Trophoblast cell (in vitro differentiated cells and primary cell): ENCODE measurements around the gene CCNL2.

Experiments
- DNase-seq, 2 donors: peaks; one replicate each; pipeline ENCODE4 v3.0.0-alpha.2; 2016
- H2AFZ ChIP-seq: 2 replicates; pipeline ENCODE4 v1.6.1; 2013; ENCODE audit warnings: low read length, moderate library complexity, mild to moderate bottlenecking; ENCODE audit not compliant: insufficient read depth, poor library complexity
- H2AK5ac ChIP-seq: 2 replicates; pipeline ENCODE4 v1.6.1; 2013; ENCODE audit warnings: mild to moderate bottlenecking, low read length
- H2BK120ac ChIP-seq: 2 replicates; pipeline ENCODE4 v1.6.1; 2013; ENCODE audit warnings: low read length, mild to moderate bottlenecking, moderate library complexity; ENCODE audit not compliant: insufficient read depth, poor library complexity
- H2BK12ac ChIP-seq: 2 replicates; pipeline ENCODE4 v1.6.1; 2013; ENCODE audit warnings: mild to moderate bottlenecking, low read length, moderate library complexity
- H2BK5ac ChIP-seq: 2 replicates; pipeline ENCODE4 v1.6.1; 2013; ENCODE audit warnings: low read length, low read depth, moderate library complexity, mild to moderate bottlenecking; ENCODE audit not compliant: poor library complexity
- H3K14ac ChIP-seq: 2 replicates; pipeline ENCODE4 v1.6.1; 2013; ENCODE audit warnings: mild to moderate bottlenecking, low read length
- H3K18ac ChIP-seq: 2 replicates; pipeline ENCODE4 v1.6.1; 2013; ENCODE audit warnings: mild to moderate bottlenecking, low read length
- H3K23ac ChIP-seq: 2 replicates; pipeline ENCODE4 v1.6.1; 2013; ENCODE audit warnings: low read length
- H3K27ac ChIP-seq: 2 replicates; pipeline ENCODE4 v1.5.1; 2013; ENCODE audit warnings: low read depth, mild to moderate bottlenecking, inconsistent platforms, low read length, moderate library complexity
- H3K27me3 ChIP-seq: 2 replicates; pipeline ENCODE4 v1.6.1; 2013; ENCODE audit warnings: inconsistent platforms, mild to moderate bottlenecking, low read length, moderate library complexity; ENCODE audit not compliant: insufficient read depth
- H3K36me3 ChIP-seq, 2 experiments: 1 replicate in 1 of 2; 2 replicates in 1 of 2; pipeline ENCODE4 v1.6.1; 2013; ENCODE audit warnings: low read length in 2 of 2, mild to moderate bottlenecking in 2 of 2, moderate library complexity in 1 of 2; ENCODE audit not compliant: insufficient read depth in 2 of 2, control insufficient read depth in 1 of 2
- H3K4ac ChIP-seq: 2 replicates; pipeline ENCODE4 v1.6.1; 2013; ENCODE audit warnings: low read depth, mild to moderate bottlenecking, low read length, moderate library complexity
- H3K4me1 ChIP-seq, 2 experiments: 1 replicate in 1 of 2; 2 replicates in 1 of 2; pipeline ENCODE4 v1.6.1; 2013; ENCODE audit warnings: low read length in 2 of 2, mild to moderate bottlenecking in 2 of 2, moderate library complexity in 1 of 2; ENCODE audit not compliant: insufficient read depth in 2 of 2, control insufficient read depth in 1 of 2
- H3K4me2 ChIP-seq: 2 replicates; pipeline ENCODE4 v1.6.1; 2013; ENCODE audit warnings: inconsistent platforms, mild to moderate bottlenecking, low read length, moderate library complexity
- H3K4me3 ChIP-seq: 2 replicates; pipeline ENCODE4 v1.5.1; 2013; ENCODE audit warnings: mild to moderate bottlenecking, low read depth, low read length, inconsistent platforms
- H3K79me1 ChIP-seq: one replicate; pipeline ENCODE4 v1.6.1; 2013; ENCODE audit warnings: low read length
- H3K79me2 ChIP-seq: 2 replicates; pipeline ENCODE4 v1.6.1; 2013; ENCODE audit warnings: low read length, mild to moderate bottlenecking; ENCODE audit not compliant: control insufficient read depth, insufficient read depth, poor library complexity
- H3K9ac ChIP-seq: 2 replicates; pipeline ENCODE4 v1.6.1; 2013; ENCODE audit warnings: mild to moderate bottlenecking, low read length
- H3K9me3 ChIP-seq: 2 replicates; pipeline ENCODE4 v1.6.1; 2013; ENCODE audit warnings: low read depth, mild to moderate bottlenecking, control low read depth, inconsistent platforms, low read length; ENCODE audit not compliant: insufficient read depth
- H4K12ac ChIP-seq: 2 replicates; pipeline ENCODE4 v1.6.1; 2013; ENCODE audit warnings: low read depth, mild to moderate bottlenecking, low read length, moderate library complexity
- H4K8ac ChIP-seq: 2 replicates; pipeline ENCODE4 v1.6.1; 2013; ENCODE audit warnings: low read depth, mild to moderate bottlenecking, low read length, moderate library complexity
- H4K91ac ChIP-seq: one replicate; pipeline ENCODE4 v1.6.1; 2013; ENCODE audit warnings: low read depth, mild to moderate bottlenecking, low read length, moderate library complexity
- WGBS: extraction: QIAGEN DNeasy Blood & Tissue Kit; methylation state at CpG from one replicate; pipeline ENCODE4 v1.1.7; 2013; ENCODE audit warnings: missing lambda C conversion rate; ENCODE audit not compliant: insufficient read length, insufficient coverage; ENCODE audit errors: extremely low coverage; 5-methylcytosine and 5-hydroxymethylcytosine counted together

CCNL2 gene

DNA sequence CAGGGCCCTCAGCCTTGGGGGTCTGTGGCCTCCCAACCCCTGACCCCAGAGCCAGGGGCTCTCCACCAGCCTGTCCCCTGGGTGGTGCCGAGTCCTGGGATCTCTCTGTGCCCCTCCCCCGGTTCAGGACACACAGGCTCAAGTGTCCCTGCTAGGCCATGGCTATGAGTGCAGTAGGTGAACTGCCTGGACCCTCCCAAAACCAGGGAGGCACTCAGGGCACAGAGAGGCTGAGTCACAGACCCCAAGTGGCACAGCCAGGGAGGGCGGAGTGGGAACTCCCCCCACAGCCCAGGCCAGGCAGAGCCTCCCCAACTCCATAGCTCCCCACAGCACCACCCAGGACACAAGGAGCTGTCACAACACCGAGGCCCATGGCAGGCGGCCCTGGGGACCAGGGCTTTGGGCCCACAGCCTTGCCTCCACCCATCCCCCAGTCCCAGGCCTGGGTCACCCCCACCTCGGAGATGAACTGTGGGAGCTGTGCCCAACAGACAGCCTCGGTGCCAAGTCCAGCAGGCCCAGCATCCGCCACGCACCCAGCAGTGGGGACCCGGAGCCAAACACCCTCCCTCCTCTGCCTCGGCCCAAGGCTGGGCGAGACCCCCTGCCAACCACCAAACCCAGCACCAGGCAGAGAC, 53.2 kb downstream of the CCNL2 start:
- Histone ChIP-seq H3K79me1 (peaks cover 12% of the 10 kb centered on the region), H2BK12ac (no peak overlapping the region)
- WGBS: no CpG with 5 or more reads among the region's 12 CpGs

DNA sequence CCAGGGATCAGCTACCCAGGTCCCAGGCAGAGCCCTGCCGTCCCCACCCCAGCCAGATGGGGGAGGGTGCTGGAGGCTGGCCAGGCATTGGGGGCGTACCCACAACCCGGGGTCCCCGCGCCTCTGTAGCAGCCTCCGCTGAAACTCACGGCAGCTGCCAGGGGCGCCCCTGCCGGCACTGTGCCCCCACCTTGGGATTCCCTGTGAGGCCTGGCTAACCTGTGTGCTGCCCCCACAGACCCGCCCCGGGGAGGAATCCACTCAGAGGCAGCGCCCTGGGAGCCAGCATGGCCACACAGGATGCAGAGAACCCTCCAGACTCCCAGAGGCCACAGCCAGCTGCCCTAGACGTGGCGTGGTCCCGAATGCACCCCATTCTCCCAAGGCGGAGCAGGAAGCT, 53.8 kb downstream of the CCNL2 start:
- no peak overlapping the region for H3K9ac ChIP-seq
- no peak overlapping the region for H4K91ac ChIP-seq
- WGBS: no CpG with 5 or more reads among the region's 16 CpGs

More for the DNA sequence above, 53.2 kb downstream of the CCNL2 start:
- Histone ChIP-seq H4K8ac (no peak overlapping the region), H4K12ac (no peak overlapping the region), H3K4me2 (no peak overlapping the region), H2AK5ac (no peak overlapping the region), H3K4me3 (no peak overlapping the region), H2BK5ac (no peak overlapping the region), H3K27ac (no peak overlapping the region), H3K18ac (no peak overlapping the region), H3K4me1 (peaks cover 14 to 31% of the 10 kb centered on the region in 2 experiments), H3K79me2 (peaks cover 28% of the 10 kb centered on the region), H3K23ac (no peak overlapping the region), H3K9ac (no peak overlapping the region), H3K9me3 (peaks cover 5% of the 10 kb centered on the region), H4K91ac (no peak overlapping the region), H3K4ac (peak overlapping the region; percentile 57), H3K14ac (no peak overlapping the region), H3K36me3 (peaks cover 15 to 16% of the 10 kb centered on the region in 2 experiments), H2BK120ac (no peak overlapping the region), H3K27me3 (no peaks in the 10 kb centered on the region), H2AFZ (no peak overlapping the region)
- DNase-seq: no peak

DNA sequence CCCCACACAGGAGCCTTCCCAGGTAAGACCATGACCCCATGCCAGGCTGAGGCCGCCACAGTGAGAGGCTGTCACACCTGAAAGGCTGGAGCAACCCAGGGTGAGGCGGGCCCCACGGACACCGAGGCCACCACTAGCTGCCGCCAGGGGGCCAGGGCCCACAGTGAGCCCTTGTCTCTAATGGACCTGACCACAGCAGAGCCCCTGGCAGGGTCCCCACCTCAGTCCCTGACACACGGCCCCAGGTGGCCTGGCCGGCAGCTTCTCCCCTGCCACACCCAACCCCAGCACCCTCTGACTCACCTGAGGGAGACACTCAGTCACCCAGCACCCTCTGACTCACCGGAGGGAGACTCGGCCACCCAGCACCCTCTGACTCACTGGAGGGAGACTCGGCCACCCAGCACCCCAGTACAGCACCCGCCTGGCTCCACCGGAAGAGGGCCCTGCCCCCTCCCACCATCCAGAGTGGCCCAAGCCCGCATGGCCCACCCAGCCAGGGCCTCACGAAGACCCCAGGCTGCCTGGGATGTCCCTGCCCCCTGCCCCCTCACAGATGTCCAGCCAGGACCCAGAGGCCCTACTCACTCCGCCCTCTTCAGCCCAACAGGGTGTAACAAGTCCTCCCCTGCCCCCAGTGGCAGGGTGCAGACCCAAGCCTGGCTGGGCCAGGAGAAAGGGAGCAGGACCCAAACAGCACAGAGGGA, 54.3 kb downstream of the CCNL2 start:
- Histone ChIP-seq H3K23ac (no peak overlapping the region), H3K27me3 (no peaks in the 10 kb centered on the region), H3K4me1 (peaks cover 14 to 31% of the 10 kb centered on the region in 2 experiments), H3K4me3 (no peak overlapping the region), H2BK5ac (no peak overlapping the region), H3K18ac (peak overlapping the region; percentile 12), H2AK5ac (no peak overlapping the region), H4K8ac (no peak overlapping the region), H2BK120ac (no peak overlapping the region), H2AFZ (no peak overlapping the region), H3K9ac (no peak overlapping the region), H3K4ac (peak overlapping the region; percentile 26), H3K4me2 (no peak overlapping the region), H3K14ac (no peak overlapping the region), H4K91ac (no peak overlapping the region), H3K79me1 (peaks cover 12% of the 10 kb centered on the region), H3K79me2 (peaks cover 28% of the 10 kb centered on the region), H2BK12ac (no peak overlapping the region), H3K9me3 (peaks cover 10% of the 10 kb centered on the region), H4K12ac (no peak overlapping the region), H3K36me3 (peaks cover 24 to 27% of the 10 kb centered on the region in 2 experiments), H3K27ac (no peak overlapping the region)
- DNase-seq: peak; percentile 90 to 92
- WGBS: no CpG with 5 or more reads among the region's 15 CpGs

More for the DNA sequence above, 53.8 kb downstream of the CCNL2 start:
- Histone ChIP-seq H3K4me3 (no peak overlapping the region), H4K12ac (no peak overlapping the region), H3K18ac (peak overlapping the region; percentile 12), H2AFZ (no peak overlapping the region), H3K14ac (no peak overlapping the region), H4K8ac (no peak overlapping the region), H3K9me3 (peaks cover 10% of the 10 kb centered on the region), H2BK120ac (no peak overlapping the region), H3K36me3 (peaks cover 18 to 22% of the 10 kb centered on the region in 2 experiments), H3K4ac (peak overlapping the region; percentile 20), H3K79me2 (peaks cover 28% of the 10 kb centered on the region), H2AK5ac (no peak overlapping the region), H3K23ac (no peak overlapping the region), H3K27me3 (no peaks in the 10 kb centered on the region), H3K79me1 (peaks cover 12% of the 10 kb centered on the region), H3K4me1 (peaks cover 14 to 31% of the 10 kb centered on the region in 2 experiments), H2BK12ac (no peak overlapping the region), H2BK5ac (no peak overlapping the region), H3K27ac (no peak overlapping the region), H3K4me2 (no peak overlapping the region)
- peak in 1 of 2 donors; percentile 54 for DNase-seq

DNA sequence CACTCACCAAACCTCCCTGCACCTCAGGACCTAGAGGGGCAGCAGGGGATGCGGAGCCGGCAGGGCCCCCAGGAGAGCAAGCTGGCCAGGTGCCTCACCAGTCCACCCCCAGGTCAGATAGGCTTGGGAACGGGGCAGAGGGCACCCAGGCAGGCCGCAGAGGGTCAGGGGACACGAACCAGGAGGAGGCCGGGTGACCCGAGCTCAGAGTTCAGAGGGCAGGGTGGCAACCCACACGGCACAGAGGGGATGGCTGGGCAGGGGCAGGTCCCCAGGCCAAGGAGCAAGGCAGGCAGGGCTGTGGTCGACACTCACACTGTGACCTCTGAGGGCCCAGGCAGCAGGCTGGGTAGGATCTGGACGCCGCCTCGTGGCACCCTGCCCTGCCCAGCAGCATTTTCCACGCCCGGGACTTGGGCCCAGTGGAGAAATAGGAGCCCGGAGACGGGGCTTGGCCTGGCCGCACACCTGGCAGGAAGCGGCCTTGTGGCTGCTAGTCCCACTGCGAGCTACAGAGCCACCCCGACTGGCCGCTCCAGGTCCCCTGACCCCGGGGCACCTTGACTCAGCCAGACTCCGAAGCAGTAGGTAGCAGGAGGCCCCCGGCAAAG, 55.2 kb downstream of the CCNL2 start:
- no peak overlapping the region for H2BK5ac ChIP-seq
- H4K8ac ChIP-seq: no peak overlapping the region
- no peak overlapping the region for H3K23ac ChIP-seq
- H3K4me1 ChIP-seq: peaks cover 14 to 31% of the 10 kb centered on the region in 2 experiments
- no peak overlapping the region for H4K91ac ChIP-seq
- H3K27me3 ChIP-seq: no peaks in the 10 kb centered on the region
- peaks cover 25% of the 10 kb centered on the region for H3K79me2 ChIP-seq
- no peak overlapping the region for H2AK5ac ChIP-seq
- H4K12ac ChIP-seq: no peak overlapping the region
- no peak overlapping the region for H3K14ac ChIP-seq
- no peak overlapping the region for H3K4me3 ChIP-seq
- no peak overlapping the region for H3K27ac ChIP-seq
- peaks cover 10% of the 10 kb centered on the region for H3K9me3 ChIP-seq
- peak overlapping the region; percentile 37 for H3K18ac ChIP-seq
- H3K9ac ChIP-seq: no peak overlapping the region
- WGBS: no CpG with 5 or more reads among the region's 24 CpGs
- no peak overlapping the region for H2AFZ ChIP-seq
- H3K4me2 ChIP-seq: no peak overlapping the region
- H3K4ac ChIP-seq: peak overlapping the region; percentile 19
- DNase-seq: peak in 1 of 2 donors; percentile 43
- H3K36me3 ChIP-seq: peaks cover 32 to 36% of the 10 kb centered on the region in 2 experiments
- no peak overlapping the region for H2BK120ac ChIP-seq
- H3K79me1 ChIP-seq: peaks cover 9% of the 10 kb centered on the region
- H2BK12ac ChIP-seq: no peak overlapping the region
